SK-N-SH treated with all-trans-retinoic acid at 6 μM for 48 hours (cell line): ENCODE data around the gene INSRR.

Experiments used
- CSDC2 ChIP-seq: fragments of 250-450 bp; sonication (Bioruptor Pico); IDR thresholded peaks from 2 replicates; pipeline ENCODE4 v1.5.0; 2020; ENCODE audit warnings: mild to moderate bottlenecking, moderate library complexity
- PATZ1 ChIP-seq: fragments of 250-450 bp; sonication (Bioruptor Pico); IDR thresholded peaks from 2 replicates; pipeline ENCODE4 v1.8.0; 2020; ENCODE audit warnings: mild to moderate bottlenecking, moderate library complexity, borderline replicate concordance
- ZFP30 ChIP-seq: fragments of 450-650 bp; formaldehyde crosslinking; IDR thresholded peaks from 2 replicates; pipeline ENCODE4 v1.5.0; 2022; ENCODE audit warnings: mild to moderate bottlenecking, moderate library complexity

- TF ChIP-seq PATZ1 (CRISPR knock-in tag), result no peak
- no peak for TF ChIP-seq ZFP30 (CRISPR knock-in tag)
- no peak for TF ChIP-seq CSDC2
Measured at GRCh38 chr1:156885314-156885713, 26.4 kb upstream of the INSRR start.
